ENCODE data around the gene SIPA1. TPM values are rescaled to one million over a fixed set of nuclear protein-coding genes. Genes with fewer than 3 reads are reported as not detected.

Gene SIPA1
- total and polyA plus RNA-seq, 4 donors: 15.4 to 34.9 (median 22.8) TPM

DNA sequence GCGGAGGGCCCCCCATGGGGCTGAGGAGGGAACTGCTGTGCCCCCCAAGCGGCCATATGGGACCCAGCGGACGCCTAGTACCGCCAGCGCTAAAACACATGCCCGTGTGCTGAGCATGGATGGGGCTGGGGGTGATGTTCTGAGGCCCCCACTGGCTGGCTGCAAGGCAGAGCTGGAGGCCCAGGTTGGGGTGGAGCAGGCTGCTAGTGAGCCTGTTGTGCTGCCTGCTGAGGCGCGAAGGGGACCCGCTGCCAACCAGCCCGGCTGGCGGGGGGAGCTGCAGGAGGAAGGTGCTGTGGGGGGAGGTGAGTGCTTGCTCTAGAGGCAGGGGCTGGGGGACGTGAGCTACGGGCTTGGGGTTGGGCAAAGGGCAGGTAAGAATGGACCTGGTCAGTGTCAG, 19.1 kb upstream of the SIPA1 start (continued):
- TF ChIP-seq, protein P1, sequence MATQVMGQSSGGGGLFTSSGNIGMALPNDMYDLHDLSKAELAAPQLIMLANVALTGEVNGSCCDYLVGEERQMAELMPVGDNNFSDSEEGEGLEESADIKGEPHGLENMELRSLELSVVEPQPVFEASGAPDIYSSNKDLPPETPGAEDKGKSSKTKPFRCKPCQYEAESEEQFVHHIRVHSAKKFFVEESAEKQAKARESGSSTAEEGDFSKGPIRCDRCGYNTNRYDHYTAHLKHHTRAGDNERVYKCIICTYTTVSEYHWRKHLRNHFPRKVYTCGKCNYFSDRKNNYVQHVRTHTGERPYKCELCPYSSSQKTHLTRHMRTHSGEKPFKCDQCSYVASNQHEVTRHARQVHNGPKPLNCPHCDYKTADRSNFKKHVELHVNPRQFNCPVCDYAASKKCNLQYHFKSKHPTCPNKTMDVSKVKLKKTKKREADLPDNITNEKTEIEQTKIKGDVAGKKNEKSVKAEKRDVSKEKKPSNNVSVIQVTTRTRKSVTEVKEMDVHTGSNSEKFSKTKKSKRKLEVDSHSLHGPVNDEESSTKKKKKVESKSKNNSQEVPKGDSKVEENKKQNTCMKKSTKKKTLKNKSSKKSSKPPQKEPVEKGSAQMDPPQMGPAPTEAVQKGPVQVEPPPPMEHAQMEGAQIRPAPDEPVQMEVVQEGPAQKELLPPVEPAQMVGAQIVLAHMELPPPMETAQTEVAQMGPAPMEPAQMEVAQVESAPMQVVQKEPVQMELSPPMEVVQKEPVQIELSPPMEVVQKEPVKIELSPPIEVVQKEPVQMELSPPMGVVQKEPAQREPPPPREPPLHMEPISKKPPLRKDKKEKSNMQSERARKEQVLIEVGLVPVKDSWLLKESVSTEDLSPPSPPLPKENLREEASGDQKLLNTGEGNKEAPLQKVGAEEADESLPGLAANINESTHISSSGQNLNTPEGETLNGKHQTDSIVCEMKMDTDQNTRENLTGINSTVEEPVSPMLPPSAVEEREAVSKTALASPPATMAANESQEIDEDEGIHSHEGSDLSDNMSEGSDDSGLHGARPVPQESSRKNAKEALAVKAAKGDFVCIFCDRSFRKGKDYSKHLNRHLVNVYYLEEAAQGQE (IDR thresholded peaks at IDR 0.05): no peak

DNA sequence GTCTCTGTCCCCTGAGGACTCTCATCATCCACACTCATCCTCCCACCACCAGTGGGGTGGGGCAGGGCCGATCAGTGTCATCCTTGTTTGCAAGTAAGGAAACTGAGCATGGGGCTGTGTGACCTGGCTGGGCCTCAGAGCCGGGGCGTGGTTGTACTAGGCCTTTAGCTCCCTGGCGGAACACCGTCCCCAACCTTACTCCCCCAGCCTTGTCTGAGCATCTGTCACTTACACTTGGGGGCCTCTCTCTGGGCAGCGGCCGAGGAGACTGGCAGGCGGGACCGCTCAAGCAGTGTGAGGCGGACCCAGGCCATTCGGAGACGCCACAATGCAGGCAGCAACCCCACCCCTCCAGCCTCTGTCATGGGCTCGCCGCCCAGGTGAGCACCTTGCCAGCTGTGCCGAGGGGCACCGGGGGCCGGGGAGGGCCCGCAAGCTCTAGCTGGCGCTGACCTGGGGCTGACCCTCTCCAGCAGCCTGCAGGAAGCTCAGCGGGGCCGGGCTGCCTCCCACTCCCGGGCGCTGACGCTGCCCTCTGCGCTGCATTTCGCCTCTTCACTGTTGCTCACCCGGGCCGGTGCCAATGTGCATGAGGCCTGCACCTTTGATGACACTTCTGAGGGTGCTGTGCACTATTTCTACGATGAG, 18.5 kb upstream of the SIPA1 start:
- DNase-seq (ENCODE audit: low spot score): no peak
- H3K27ac ChIP-seq (ENCODE audit: low read depth in 1 of 2, low read length in 2 of 2): no peak overlapping the region
- no peaks in the 10 kb centered on the region for H3K27me3 ChIP-seq (ENCODE audit: control insufficient read depth in 4 of 4, insufficient read depth in 4 of 4, low read length in 3 of 4)
- peaks cover 14 to 41% (median 16%) of the 10 kb centered on the region in 4 donors for H3K36me3 ChIP-seq (ENCODE audit: control insufficient read depth in 4 of 4, insufficient read depth in 3 of 4, low read depth in 1 of 4, low read length in 3 of 4)
- H3K4me3 ChIP-seq (ENCODE audit: low read depth in 1 of 3, low read length in 3 of 3): no peak overlapping the region
- no peak overlapping the region for H3K9ac ChIP-seq (ENCODE audit: low read depth in 1 of 2, low read length in 2 of 2)
- 96% methylated on average over 29 of the region's 29 CpGs for WGBS
- H3K4me1 ChIP-seq (ENCODE audit: control insufficient read depth in 4 of 4, insufficient read depth in 4 of 4, low read length in 3 of 4): peaks cover 5 to 19% (median 13%) of the 10 kb centered on the region in 4 donors
- TF ChIP-seq JUND (IDR thresholded peaks at IDR 0.05) (no peak), GABPA (IDR thresholded peaks at IDR 0.05 in 1 of 2, conservative IDR thresholded peaks at IDR 0.05 in 1 of 2) (no peak), SP1 (IDR thresholded peaks at IDR 0.05) (no peak), YY1 (IDR thresholded peaks at IDR 0.05) (no peak), FOXA1 (IDR thresholded peaks at IDR 0.05) (no peak), FOXA2 (IDR thresholded peaks at IDR 0.05) (no peak), HNF4A (conservative IDR thresholded peaks at IDR 0.05) (no peak), RAD21 (IDR thresholded peaks at IDR 0.05) (no peak), EGR1 (IDR thresholded peaks at IDR 0.05; ENCODE audit: low read depth in 2 of 2) (no peak), NR2F2 (IDR thresholded peaks at IDR 0.05) (no peak), TAF1 (conservative IDR thresholded peaks at IDR 0.05) (no peak), RXRA (IDR thresholded peaks at IDR 0.05) (no peak), HNF4G (IDR thresholded peaks at IDR 0.05) (no peak)
- TF ChIP-seq, protein P2, sequence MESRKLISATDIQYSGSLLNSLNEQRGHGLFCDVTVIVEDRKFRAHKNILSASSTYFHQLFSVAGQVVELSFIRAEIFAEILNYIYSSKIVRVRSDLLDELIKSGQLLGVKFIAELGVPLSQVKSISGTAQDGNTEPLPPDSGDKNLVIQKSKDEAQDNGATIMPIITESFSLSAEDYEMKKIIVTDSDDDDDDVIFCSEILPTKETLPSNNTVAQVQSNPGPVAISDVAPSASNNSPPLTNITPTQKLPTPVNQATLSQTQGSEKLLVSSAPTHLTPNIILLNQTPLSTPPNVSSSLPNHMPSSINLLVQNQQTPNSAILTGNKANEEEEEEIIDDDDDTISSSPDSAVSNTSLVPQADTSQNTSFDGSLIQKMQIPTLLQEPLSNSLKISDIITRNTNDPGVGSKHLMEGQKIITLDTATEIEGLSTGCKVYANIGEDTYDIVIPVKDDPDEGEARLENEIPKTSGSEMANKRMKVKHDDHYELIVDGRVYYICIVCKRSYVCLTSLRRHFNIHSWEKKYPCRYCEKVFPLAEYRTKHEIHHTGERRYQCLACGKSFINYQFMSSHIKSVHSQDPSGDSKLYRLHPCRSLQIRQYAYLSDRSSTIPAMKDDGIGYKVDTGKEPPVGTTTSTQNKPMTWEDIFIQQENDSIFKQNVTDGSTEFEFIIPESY (IDR thresholded peaks at IDR 0.05): no peak
- TF ChIP-seq, protein P3, sequence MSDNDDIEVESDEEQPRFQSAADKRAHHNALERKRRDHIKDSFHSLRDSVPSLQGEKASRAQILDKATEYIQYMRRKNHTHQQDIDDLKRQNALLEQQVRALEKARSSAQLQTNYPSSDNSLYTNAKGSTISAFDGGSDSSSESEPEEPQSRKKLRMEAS (IDR thresholded peaks at IDR 0.05): no peak
- TF ChIP-seq, protein P4, sequence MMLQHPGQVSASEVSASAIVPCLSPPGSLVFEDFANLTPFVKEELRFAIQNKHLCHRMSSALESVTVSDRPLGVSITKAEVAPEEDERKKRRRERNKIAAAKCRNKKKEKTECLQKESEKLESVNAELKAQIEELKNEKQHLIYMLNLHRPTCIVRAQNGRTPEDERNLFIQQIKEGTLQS (IDR thresholded peaks at IDR 0.05): no peak
- TF ChIP-seq, protein P5, sequence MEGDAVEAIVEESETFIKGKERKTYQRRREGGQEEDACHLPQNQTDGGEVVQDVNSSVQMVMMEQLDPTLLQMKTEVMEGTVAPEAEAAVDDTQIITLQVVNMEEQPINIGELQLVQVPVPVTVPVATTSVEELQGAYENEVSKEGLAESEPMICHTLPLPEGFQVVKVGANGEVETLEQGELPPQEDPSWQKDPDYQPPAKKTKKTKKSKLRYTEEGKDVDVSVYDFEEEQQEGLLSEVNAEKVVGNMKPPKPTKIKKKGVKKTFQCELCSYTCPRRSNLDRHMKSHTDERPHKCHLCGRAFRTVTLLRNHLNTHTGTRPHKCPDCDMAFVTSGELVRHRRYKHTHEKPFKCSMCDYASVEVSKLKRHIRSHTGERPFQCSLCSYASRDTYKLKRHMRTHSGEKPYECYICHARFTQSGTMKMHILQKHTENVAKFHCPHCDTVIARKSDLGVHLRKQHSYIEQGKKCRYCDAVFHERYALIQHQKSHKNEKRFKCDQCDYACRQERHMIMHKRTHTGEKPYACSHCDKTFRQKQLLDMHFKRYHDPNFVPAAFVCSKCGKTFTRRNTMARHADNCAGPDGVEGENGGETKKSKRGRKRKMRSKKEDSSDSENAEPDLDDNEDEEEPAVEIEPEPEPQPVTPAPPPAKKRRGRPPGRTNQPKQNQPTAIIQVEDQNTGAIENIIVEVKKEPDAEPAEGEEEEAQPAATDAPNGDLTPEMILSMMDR (IDR thresholded peaks at IDR 0.05; ENCODE audit: low read depth, low read length, missing input control): no peak
- TF ChIP-seq, protein P1 (IDR thresholded peaks at IDR 0.05): no peak
- H3K9me3 ChIP-seq (ENCODE audit: control insufficient read depth in 4 of 4, low read length in 3 of 4): no peaks in the 10 kb centered on the region

All from liver (tissue), 9 donors.